ENCODE data around the gene FBXO30. TPM values are rescaled to one million over a fixed set of nuclear protein-coding genes. Genes with fewer than 3 reads are reported as not detected.
A peak's percentile ranks its signal among the peaks of the same experiment; 100 is the strongest.

Gene FBXO30
- total and polyA plus RNA-seq, 9 of the 15 experiments (the other 6 are each of a cell fraction or from before 2014, with no cell fraction given), result 3.6 to 12.8 (median 7.1) TPM

DNA sequence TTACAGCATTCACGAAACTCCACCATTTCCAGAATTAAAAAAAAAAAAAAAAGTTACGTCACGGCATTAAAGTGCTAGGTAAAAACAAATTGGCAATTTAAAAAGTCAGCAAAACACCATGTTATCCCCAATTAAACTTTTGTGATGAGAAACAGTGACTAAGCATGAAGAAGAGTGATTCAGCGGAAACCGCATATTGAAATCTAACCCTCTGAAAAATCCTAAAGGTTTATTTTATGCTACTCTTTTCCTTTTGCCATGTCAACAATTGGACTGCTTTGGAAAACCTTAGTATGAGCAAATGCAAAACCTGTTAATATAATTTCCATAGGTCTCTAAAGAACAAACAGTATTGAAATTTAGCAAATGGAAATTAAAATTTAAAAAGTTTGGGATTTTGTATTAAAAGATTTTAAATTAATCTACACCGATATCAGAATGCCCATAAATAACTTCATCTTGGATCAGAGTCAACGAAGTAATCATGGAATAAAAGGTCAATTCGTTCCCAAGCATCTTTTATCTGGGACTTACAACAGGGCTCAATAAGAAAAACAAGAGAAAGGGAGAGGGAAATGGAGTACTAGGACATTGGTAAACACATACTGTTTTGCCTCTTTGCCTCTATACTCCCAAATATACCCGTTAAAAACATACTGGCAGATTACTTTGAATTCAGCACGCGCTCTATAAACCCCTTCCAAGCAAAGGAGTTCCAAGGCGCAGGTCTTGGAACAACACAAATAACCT is 1.1 kb downstream of the FBXO30 start (continued):
- TF ChIP-seq, protein P1, sequence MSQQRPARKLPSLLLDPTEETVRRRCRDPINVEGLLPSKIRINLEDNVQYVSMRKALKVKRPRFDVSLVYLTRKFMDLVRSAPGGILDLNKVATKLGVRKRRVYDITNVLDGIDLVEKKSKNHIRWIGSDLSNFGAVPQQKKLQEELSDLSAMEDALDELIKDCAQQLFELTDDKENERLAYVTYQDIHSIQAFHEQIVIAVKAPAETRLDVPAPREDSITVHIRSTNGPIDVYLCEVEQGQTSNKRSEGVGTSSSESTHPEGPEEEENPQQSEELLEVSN (IDR thresholded peaks at IDR 0.05; ENCODE audit: borderline replicate concordance in 1 of 2, extremely low read depth in 1 of 2, insufficient read depth in 1 of 2, insufficient read length in 1 of 2, low read depth in 1 of 2, low read length in 1 of 2, poor library complexity in 1 of 2, severe bottlenecking in 1 of 2), result no peak
- peak; percentile 44 for TF ChIP-seq POLR2A (conservative IDR thresholded peaks at IDR 0.05)
- TF ChIP-seq MTA1 (IDR thresholded peaks at IDR 0.05; ENCODE audit: borderline replicate concordance), result no peak
- TF ChIP-seq MEF2D (tag; conservative IDR thresholded peaks at IDR 0.05; ENCODE audit: low read depth), result no peak
- TF ChIP-seq ZNF696 (CRISPR knock-in tag; conservative IDR thresholded peaks at IDR 0.05), result no peak
- TF ChIP-seq ZFPM2 (CRISPR knock-in tag; IDR thresholded peaks at IDR 0.05), result no peak
- TF ChIP-seq EWSR1 (IDR thresholded peaks at IDR 0.05; ENCODE audit: borderline replicate concordance, low read depth, partially characterized antibody), result no peak
- TF ChIP-seq, protein P2, sequence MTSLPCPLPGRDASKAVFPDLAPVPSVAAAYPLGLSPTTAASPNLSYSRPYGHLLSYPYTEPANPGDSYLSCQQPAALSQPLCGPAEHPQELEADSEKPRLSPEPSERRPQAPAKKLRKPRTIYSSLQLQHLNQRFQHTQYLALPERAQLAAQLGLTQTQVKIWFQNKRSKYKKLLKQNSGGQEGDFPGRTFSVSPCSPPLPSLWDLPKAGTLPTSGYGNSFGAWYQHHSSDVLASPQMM (CRISPR knock-in tag; IDR thresholded peaks at IDR 0.05), result no peak
- no peak for TF ChIP-seq ZNF444 (CRISPR knock-in tag; IDR thresholded peaks at IDR 0.05)
- no peak for TF ChIP-seq CHD2 (IDR thresholded peaks at IDR 0.05; ENCODE audit: low read depth, low read length)
- TF ChIP-seq SETDB1 (IDR thresholded peaks at IDR 0.05; ENCODE audit: low read length), result no peak
- no peak for TF ChIP-seq HNRNPUL1 (IDR thresholded peaks at IDR 0.05; ENCODE audit: low read length)
- TF ChIP-seq LEF1 (IDR thresholded peaks at IDR 0.05), result 0 out of 2 replicates have a peak, but pooled peaks have one; percentile 18
- TF ChIP-seq ZFP30 (CRISPR knock-in tag; IDR thresholded peaks at IDR 0.05; ENCODE audit: borderline replicate concordance), result no peak
- TF ChIP-seq CAMTA2 (CRISPR knock-in tag; conservative IDR thresholded peaks at IDR 0.05), result no peak
- no peak for TF ChIP-seq U2AF2 (optimal IDR thresholded peaks at IDR 0.05; ENCODE audit: low read depth, low read length)
- TF ChIP-seq, protein P3, sequence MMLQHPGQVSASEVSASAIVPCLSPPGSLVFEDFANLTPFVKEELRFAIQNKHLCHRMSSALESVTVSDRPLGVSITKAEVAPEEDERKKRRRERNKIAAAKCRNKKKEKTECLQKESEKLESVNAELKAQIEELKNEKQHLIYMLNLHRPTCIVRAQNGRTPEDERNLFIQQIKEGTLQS (IDR thresholded peaks at IDR 0.05), result peak; percentile 83
- TF ChIP-seq, protein P3 (CRISPR knock-in tag; conservative IDR thresholded peaks at IDR 0.05), result no peak
- no peak for TF ChIP-seq ZNF583 (CRISPR knock-in tag; IDR thresholded peaks at IDR 0.05)
- TF ChIP-seq MYC (IDR thresholded peaks at IDR 0.05; ENCODE audit: low read depth, low read length), result no peak
- no peak for TF ChIP-seq MYC (CRISPR knock-in tag; IDR thresholded peaks at IDR 0.05; ENCODE audit: borderline replicate concordance, low read depth)
- no peak for TF ChIP-seq YY1 (IDR thresholded peaks at IDR 0.05; ENCODE audit: borderline replicate concordance in 1 of 3, control insufficient read depth in 1 of 3, extremely low read depth in 1 of 3, insufficient read depth in 3 of 3, insufficient read length in 1 of 3, insufficient replicate concordance in 2 of 3, low read depth in 1 of 3, low read length in 2 of 3)
- no peak for TF ChIP-seq TSC22D4 (tag; IDR thresholded peaks at IDR 0.05)
- no peak for TF ChIP-seq TCF3 (CRISPR knock-in tag; IDR thresholded peaks at IDR 0.05)
- TF ChIP-seq, protein P4, sequence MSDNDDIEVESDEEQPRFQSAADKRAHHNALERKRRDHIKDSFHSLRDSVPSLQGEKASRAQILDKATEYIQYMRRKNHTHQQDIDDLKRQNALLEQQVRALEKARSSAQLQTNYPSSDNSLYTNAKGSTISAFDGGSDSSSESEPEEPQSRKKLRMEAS (CRISPR knock-in tag; IDR thresholded peaks at IDR 0.05), result no peak
- no peak for TF ChIP-seq ZBTB1 (CRISPR knock-in tag; IDR thresholded peaks at IDR 0.05; ENCODE audit: borderline replicate concordance, low read depth)
- no peak for TF ChIP-seq ESRRA (IDR thresholded peaks at IDR 0.05; ENCODE audit: borderline replicate concordance, low read depth)

Data from K562 (cell line).